ENCODE data around the gene NUMB.

The NUMB gene

DNA sequence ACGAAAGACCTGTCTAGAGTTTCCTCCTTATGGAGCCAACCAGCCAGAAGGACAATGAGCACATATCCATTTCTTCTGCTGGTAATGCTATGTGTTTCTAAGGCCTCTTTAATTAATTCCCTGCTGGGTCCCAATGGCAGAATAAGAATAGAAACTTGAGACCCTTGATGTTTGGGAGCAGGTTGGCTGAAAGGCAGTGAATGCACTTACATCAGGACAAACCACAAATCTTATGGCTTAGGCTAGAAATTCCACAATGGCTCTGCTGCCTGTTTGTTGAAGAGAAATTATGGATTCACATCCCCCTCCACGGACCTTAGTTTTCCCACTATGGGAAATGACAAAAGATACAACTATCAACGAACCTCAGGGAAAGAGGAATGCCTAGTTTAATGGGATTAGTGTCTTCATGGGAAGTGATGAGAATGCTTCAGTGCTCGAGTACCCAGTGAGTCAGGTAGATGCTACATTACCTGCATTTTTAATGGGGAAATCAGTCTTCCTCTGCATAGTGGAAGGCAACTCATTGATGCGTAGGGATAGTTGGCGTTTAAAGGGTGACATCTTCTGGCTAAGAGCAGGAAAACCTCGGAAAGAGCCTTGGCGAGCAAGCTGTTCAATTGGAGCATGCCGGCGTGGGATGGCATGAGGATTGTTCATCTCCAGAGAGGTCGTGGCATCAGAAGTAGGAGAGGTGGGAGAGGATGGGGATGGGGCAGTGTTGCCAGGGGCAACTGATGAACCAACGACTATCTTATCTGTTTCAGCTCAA is 174.6 kb downstream of the NUMB start:
- DNase-seq = no peak

DNA sequence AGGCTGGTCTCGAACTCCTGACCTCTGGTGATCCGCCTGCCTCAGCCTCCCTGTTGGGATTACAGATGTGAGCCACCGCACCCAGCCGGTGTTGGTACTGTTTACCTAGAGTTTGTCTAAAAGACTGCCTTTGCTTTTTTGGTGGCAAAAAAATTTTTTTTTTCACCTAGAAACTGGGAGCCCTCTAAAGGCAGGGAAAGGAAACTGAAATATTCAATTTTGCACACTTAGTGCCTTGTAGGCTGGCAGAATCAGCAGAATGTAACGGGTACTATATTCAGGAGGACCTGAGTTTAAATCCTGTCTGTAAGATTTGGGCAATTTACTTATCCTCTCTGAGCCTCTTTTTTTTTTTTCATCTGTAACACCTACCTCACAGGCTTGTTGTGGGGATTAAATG is 177.4 kb downstream of the NUMB start:
- DNase-seq = no peak

DNA sequence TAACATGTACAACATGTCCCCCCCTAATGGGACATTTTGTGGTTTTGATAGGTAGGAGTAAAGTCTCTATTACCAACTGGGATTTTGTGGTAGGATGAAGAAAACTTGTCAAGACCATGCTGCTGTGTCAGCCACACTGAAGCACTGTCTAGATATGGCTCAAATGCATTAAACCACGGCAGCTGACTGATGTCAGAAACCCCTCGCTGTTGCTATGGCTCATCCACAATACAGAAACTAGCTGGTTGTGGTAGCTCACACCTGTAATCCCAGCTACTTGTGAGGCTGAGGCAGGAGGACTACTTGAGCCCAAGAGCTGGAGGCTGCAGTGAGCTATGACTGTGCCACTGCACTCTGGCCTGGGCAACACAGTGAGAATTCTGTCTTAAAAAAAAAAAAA is 181.0 kb downstream of the NUMB start:
- no peak for DNase-seq

DNA sequence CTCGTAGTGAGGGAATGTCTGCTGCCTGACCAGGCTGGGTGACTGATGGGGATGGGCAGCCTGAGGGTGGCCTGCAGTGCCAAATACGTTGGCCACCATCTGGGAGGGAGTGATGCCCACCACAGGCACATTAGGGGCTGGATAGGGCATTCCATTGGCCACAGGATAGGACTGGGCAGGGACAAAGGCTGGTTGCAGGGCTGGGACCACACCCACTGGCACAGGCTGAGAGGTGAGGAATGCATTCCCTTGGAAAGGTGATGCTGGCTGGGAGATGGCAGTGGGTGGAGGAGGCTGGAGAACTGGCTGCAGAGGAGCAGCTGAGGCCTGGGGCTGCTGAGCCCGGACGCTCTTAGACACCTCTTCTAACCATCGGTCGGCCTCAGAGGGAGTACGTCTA is 181.5 kb downstream of the NUMB start:
- no peak for DNase-seq

DNA sequence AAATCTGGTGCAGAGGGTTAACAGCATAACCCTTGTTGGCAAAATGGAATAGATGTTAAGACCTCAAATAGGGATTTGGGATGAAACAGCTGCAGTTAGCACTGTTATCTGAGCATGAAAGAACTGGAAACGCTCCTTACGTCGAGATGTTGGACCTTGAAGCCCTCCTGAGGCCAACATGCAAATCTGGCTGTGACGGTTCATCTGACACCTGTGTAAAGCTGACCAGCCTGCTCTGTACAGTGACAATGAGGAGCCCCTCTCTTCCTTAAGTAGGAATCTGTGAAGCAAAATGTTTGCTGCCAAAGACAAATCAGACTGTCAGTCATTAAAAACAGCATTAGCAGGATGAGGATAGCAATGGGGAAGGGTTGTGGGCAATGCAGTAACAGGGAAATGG is 184.5 kb downstream of the NUMB start:
- no peak for DNase-seq

DNA sequence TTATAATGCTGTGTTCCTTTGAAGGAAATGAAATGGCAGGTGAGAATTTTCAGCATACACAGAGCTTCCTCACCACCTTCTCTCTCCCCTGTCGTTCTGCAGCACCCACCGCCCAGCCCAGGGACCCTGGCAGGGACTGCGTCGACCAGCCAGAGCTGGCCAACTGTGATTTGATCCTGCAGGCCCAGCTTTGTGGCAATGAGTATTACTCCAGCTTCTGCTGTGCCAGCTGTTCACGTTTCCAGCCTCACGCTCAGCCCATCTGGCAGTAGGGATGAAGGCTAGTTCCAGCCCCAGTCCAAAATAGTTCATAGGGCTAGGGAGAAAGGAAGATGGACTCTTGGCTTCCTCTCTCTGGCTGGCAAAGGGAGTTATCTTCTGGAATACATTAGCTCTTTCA is 186.0 kb downstream of the NUMB start:
- no peak for DNase-seq

DNA sequence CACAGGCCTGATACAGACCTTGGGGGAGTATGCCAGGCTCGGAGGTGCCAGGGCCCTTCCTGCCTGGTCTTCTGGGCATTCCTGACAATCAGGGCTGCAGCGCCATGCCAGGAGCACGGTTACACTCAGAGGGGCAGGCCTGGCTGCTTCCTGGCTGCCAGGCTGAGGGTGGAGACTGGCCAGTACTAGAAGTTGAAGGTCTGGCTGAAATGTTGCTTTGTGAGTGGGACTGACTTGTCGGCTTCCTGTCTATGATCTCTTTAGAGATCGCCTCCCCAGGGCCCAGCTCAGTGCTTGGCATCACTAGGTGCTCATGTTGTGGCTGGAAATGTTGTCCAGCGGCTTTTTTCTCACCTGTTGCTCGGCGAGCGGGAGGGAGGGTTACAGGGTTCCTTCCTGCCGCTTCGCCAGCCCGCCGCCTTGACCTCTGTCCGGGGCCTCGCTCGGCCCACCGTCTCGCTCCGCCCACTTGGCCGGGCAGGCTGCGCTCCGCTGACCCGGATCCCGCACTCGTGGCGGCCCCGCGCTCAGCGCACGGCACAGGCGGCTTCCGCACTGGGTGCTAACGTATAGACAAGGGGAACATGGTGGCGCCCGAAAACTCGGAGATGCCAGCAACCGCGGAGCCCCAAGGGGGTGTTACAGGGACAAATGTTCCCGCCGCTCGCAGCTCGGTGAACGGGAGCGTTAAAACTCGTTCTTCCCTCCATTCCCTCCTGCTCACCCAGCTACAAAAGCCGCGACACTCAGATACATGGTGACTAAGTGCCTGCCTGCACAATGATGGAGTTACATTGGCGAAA is 188.4 kb downstream of the NUMB start:
- DNase-seq = peak; percentile 28

DNA sequence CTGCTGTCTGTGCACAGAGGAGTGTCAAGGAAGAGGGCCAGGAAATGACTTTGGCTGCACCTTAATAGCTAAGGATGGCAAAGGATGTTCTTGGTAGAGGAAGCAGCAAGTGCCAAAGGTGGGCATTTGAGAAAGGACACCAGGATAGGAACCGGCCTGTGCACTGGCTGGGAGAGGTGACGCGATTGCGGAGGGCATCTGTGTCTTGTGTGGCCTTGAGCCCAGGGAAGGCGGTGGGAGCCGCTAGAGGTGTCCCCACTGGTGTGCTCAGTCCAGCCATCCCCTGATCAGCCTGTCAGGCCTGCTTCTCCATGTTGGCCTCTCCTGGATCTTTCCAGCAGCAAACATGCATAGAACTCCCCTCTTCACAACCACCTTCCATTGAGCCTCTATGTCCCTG is 190.9 kb downstream of the NUMB start:
- DNase-seq = no peak

DNA sequence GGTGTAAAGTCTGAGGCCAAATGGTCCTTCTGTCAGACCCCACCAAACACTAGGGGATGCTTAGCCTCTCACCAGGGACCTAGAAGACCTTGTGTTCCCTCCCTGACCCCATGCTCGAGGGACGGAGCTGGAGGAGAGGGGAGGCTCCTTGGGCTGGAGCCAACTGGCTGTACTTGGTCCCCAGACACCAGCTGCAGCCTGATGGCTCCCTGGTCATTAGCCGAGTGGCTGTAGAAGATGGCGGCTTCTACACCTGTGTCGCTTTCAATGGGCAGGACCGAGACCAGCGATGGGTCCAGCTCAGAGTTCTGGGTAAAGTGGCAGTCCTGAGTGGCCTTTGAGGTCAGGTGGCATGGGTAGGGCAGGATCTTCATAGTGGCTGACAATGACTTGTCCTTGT is 192.0 kb downstream of the NUMB start:
- no peak for DNase-seq

DNA sequence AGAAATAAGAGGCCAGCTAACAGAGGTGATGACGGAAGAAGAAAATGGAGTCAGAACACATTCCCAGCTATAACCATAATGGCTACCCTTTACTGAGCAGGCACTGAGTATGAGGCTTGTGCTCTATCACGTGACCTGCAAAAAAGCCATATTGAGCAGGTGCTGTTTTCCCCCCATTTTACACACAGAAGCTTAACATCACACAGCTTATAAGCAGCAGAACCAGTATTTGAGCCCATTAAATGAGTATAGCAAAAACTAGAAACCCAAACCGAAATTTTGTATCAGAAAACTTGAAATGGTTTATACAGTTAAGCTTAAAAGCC is 192.7 kb downstream of the NUMB start:
- DNase-seq = no peak

DNA sequence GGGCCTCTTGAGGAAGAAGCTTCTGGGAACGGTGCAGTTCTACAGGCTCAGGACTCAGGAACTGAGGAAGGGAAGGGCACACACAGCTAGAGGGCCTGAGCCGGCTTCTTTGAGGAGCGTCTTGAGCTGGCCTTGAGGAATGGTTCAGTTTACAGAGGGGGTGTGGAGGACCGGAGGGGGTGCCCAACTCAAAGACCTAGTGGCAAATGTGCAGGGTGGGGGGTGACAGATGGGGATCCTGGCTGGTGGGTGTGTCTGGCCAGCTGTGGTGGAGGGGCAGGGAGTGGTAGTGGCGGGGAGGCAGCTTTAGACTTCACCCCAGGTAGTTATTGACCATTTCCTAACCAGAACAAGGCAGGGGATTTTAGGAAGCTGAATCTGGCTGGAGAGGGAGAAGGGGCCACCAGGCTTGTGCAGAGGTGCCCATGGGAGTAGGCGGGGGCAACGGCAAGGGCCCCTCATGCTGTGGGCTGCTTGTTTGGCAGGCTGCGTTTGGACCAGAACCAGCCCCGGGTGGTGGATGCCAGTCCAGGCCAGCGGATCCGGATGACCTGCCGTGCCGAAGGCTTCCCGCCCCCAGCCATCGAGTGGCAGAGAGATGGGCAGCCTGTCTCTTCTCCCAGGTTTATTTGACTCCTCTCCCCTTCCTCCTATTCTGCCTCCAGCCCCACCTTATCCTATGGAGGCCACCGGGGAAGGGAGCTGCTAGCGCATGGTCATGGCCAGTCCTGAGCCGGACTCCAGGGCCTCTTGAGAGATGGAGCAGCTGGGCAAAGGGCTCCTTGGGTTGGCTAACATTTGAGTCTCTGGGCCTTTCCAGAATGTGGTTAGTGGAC is 193.2 kb downstream of the NUMB start:
- DNase-seq = peak; percentile 21

DNA sequence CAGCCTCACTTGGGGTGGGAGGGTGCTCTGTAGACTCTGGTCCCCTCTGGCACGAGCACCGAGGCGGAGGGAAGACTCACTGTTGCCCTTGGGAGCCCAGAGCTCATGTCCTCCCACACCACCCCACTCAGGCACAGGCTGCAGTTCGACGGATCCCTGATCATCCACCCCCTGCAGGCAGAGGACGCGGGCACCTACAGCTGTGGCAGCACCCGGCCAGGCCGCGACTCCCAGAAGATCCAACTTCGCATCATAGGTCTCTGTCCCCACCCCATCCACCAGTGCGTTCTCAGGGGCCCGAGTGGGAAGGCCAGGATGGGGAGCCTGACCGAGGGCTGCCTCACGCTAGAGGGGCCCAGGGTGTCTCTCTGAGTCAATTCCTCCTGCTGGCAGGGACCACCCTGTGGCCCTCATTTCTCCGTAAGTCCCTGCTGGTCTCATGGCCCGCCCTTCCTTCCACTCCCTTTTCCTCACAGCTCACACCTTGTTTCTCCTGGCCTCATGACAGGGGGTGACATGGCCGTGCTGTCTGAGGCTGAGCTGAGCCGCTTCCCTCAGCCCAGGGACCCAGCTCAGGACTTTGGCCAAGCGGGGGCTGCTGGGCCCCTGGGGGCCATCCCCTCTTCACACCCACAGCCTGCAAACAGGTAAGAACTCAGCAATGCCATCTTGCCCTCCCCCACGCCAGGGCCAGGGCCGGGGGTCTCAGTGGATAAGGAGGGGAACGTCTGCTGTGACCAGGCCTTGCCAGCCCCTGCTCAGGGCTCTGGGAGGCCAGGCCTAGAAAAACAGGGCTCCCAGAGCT is 194.1 kb downstream of the NUMB start:
- no peak for DNase-seq

DNA sequence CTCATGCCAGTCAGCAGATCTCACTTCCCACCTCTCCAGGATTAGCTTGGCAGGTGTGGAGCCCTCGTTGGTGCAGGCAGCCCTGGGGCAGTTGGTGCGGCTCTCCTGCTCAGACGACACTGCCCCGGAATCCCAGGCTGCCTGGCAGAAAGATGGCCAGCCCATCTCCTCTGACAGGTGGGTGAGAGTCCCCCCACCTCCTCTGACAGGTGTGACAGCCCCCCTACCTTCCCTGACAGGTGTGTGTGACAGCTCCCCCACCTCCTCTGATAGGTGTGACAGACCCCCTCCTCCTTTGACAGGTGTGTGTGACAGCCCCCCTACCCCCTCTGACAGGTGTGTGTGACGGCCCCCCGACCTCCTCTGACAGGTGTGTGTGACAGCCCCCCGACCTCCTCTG is 194.7 kb downstream of the NUMB start:
- no peak for DNase-seq

DNA sequence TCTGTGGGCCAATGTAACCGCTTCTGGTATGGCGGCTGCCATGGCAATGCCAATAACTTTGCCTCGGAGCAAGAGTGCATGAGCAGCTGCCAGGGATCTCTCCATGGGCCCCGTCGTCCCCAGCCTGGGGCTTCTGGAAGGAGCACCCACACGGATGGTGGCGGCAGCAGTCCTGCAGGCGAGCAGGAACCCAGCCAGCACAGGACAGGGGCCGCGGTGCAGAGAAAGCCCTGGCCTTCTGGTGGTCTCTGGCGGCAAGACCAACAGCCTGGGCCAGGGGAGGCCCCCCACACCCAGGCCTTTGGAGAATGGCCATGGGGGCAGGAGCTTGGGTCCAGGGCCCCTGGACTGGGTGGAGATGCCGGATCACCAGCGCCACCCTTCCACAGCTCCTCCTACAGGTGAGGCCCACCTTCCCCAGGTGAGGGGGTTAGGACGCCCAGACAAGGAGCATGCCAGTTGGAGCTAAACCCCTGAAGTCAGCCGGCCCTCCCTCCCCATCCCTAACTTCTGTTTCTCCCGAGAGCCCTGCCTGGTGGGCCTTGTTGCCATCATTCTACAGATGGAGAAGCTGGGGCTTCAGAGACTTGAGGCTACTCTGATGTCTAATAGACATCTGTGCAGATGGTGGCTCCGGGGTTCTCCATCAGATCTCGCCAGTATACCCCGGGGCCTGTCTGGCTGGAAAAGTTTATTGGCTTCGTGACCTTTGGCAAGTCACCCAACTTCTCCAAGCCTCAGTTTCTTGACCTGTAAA is 195.7 kb downstream of the NUMB start:
- DNase-seq = no peak

DNA sequence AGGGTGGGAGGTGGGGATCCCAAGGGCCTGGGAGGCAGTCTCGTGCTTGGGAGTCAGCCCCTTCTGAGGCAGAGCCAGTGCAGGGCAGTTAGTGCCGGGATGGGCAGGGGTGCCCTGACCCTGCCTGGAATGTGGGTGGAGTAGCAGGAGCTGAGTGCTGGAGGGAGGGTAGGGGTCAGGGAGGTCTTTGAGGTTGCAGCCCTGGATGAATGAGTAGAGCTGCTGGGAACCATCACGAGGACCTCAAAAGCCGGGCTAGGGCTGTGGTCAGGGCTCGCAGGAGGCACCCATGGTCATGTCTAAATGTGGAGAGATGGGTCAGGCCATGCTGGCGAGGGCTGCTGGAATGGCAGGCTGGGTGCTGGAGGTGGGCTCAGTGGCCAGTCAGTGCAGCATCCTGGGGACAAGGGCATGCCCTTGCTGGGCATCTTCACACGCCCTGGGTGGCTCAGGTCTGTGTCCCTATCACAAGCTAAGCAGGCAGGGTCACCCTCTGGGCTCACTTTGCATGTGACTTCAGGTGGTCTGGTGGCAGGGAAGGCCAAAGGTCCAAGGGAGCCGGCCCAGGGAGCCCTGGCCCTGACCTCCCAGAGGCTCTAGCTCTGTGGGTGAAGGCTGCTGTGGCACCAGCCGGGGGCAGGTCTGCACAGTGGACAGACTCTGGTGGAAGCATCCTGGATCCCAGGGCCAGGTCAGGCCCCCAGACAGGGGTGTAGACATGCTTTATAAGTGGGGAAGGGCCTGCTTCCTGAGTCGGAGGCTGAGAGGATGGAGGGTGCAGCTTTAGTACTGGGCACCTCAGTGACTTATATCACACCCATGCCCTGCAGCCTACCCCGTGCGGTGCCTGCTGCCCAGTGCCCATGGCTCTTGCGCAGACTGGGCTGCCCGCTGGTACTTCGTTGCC is 196.6 kb downstream of the NUMB start:
- peak; percentile 21 for DNase-seq

DNA sequence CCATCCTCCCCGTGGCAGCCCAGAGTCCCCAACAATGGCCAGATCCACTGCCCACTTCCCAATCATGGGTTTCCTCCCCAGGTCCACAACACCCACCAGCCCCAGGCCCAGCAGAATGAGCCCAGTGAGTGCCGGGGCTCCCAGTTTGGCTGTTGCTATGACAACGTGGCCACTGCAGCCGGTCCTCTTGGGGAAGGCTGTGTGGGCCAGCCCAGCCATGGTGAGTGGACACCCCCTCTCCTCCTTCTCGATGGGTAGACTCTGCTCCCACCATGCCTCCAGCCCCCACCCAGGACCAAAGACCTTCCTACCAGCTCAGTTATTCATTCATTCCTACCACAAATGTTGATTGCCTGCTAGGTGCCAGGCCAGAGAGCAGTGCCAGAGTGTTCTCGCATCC is 197.3 kb downstream of the NUMB start:
- DNase-seq = no peak

DNA sequence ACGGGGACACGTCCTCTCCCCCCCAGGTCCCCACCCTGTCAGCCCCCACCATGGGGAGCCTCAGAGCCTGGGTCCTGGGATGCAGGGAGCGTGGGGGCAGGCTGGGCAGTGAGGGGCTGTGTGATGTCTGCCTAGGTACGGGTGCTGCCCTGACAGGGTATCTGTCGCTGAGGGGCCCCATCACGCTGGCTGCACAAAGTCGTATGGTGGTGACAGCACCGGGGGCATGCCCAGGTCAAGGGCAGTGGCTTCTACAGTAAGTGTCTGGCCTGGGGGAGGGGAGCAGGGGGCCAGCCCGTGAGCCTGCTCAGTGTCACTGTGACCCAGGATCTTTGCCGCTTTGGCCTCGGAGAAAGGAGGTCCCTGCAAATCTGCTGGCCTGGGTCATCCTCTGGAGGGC is 197.8 kb downstream of the NUMB start:
- DNase-seq = no peak

DNA sequence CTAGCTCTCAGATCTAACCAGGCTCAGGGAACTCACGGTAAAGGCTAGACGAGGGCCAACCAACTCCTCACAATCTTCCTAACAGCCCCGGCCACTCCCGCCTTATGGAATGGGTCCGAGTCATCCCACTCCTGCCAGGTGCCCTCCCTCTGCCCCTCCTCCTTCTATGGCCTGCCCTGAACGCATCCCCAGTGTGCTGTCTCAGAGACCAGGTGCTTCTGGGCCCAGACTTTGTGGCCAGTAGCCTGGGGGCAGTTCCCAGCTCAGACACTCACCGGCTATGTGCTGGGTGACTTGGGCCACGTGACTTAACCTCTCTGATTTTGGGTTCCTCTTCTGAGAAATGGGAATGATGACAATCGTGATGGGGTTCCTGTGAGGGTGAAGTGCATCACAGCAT is 198.5 kb downstream of the NUMB start:
- DNase-seq = no peak

DNA sequence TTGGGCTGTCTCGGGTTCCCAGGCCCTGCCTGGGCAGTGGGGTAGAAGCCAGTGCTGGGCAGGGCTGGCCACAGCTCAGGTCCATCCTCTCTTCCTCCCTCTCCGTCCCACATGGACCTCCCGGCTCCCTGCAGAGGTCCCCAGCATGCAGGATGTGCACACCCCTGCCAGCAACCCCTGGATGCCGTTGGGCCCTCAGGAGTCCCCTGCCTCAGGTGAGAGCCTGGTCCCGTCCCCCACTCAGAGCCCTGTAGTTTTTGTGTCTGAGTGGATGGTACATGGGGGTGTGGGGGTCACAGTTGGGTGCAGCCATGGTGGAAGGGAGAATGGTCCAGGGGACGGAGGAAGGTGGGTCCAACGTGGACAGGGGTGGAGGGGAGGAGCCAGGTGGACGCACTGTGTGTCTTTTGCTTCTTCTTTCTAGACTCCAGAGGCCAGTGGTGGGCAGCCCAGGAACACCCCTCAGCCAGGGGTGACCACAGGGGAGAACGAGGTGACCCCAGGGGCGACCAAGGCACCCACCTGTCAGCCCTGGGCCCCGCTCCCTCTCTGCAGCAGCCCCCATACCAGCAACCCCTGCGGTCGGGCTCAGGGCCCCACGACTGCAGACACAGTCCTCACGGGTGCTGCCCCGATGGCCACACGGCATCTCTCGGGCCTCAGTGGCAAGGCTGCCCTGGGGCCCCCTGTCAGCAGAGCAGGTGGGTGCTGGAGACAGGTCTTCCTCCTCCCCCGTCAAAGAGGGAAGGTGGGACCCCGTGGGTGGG is 199.3 kb downstream of the NUMB start:
- DNase-seq = no peak

DNA sequence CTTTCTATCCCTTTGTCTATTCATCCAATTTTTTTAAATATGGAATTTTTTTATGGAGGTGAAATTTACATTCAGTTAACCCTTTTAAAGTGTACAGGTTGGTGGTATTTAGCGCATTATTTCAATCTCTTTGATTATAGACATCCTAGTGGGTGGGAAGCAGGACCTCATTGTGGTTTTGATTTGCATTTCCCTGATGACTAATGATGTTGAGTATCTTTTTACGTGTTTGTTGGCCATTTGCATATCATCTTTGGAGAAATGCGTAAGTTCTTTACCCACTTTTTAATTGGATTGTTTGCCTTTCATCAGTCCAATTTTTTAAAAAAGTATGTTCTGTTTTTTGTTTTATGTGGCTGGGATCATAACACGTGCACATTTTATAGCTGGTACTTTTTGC is 200.3 kb downstream of the NUMB start:
- DNase-seq = no peak
